ENCODE results near the gene RMND1. TPM values are rescaled to one million over a fixed set of nuclear protein-coding genes. Genes with fewer than 3 reads are reported as not detected.

RMND1 gene
- total and polyA plus RNA-seq, 9 of the 15 experiments (the other 6 are each of a cell fraction or from before 2014, with no cell fraction given) = 26.9 to 47.8 (median 36.2) TPM

- TF ChIP-seq, protein P1, sequence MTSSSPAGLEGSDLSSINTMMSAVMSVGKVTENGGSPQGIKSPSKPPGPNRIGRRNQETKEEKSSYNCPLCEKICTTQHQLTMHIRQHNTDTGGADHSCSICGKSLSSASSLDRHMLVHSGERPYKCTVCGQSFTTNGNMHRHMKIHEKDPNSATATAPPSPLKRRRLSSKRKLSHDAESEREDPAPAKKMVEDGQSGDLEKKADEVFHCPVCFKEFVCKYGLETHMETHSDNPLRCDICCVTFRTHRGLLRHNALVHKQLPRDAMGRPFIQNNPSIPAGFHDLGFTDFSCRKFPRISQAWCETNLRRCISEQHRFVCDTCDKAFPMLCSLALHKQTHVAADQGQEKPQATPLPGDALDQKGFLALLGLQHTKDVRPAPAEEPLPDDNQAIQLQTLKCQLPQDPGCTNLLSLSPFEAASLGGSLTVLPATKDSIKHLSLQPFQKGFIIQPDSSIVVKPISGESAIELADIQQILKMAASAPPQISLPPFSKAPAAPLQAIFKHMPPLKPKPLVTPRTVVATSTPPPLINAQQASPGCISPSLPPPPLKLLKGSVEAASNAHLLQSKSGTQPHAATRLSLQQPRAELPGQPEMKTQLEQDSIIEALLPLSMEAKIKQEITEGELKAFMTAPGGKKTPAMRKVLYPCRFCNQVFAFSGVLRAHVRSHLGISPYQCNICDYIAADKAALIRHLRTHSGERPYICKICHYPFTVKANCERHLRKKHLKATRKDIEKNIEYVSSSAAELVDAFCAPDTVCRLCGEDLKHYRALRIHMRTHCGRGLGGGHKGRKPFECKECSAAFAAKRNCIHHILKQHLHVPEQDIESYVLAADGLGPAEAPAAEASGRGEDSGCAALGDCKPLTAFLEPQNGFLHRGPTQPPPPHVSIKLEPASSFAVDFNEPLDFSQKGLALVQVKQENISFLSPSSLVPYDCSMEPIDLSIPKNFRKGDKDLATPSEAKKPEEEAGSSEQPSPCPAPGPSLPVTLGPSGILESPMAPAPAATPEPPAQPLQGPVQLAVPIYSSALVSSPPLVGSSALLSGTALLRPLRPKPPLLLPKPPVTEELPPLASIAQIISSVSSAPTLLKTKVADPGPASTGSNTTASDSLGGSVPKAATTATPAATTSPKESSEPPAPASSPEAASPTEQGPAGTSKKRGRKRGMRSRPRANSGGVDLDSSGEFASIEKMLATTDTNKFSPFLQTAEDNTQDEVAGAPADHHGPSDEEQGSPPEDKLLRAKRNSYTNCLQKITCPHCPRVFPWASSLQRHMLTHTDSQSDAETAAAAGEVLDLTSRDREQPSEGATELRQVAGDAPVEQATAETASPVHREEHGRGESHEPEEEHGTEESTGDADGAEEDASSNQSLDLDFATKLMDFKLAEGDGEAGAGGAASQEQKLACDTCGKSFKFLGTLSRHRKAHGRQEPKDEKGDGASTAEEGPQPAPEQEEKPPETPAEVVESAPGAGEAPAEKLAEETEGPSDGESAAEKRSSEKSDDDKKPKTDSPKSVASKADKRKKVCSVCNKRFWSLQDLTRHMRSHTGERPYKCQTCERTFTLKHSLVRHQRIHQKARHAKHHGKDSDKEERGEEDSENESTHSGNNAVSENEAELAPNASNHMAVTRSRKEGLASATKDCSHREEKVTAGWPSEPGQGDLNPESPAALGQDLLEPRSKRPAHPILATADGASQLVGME (CRISPR knock-in tag; IDR thresholded peaks at IDR 0.05) = peak; percentile 83; the same call in 1 of the 2 replicates
- TF ChIP-seq NFE2L1 (tag; IDR thresholded peaks at IDR 0.05; ENCODE audit: borderline replicate concordance, low read depth) (no peak), CAMTA2 (CRISPR knock-in tag; conservative IDR thresholded peaks at IDR 0.05) (0 out of 2 replicates have a peak, but pooled peaks have one; percentile 58), PML (IDR thresholded peaks at IDR 0.05; ENCODE audit: low read length) (0 out of 2 replicates have a peak, but pooled peaks have one; percentile 26), ZNF507 (tag; conservative IDR thresholded peaks at IDR 0.05) (no peak), ARID1B (IDR thresholded peaks at IDR 0.05) (peak; percentile 45; the same call in 1 of the 2 replicates), MAFF (IDR thresholded peaks at IDR 0.05; ENCODE audit: low read length) (no peak), HMGXB4 (CRISPR knock-in tag; IDR thresholded peaks at IDR 0.05) (0 out of 2 replicates have a peak, but pooled peaks have one; percentile 78), HMBOX1 (IDR thresholded peaks at IDR 0.05) (no peak), YY1 (IDR thresholded peaks at IDR 0.05; ENCODE audit: borderline replicate concordance in 1 of 3, control insufficient read depth in 1 of 3, extremely low read depth in 1 of 3, insufficient read depth in 3 of 3, insufficient read length in 1 of 3, insufficient replicate concordance in 2 of 3, low read depth in 1 of 3, low read length in 2 of 3) (peak in 2 of 3 experiments; percentile 71 to 75), GATAD2A (IDR thresholded peaks at IDR 0.05) (no peak)
- TF ChIP-seq, protein P2, sequence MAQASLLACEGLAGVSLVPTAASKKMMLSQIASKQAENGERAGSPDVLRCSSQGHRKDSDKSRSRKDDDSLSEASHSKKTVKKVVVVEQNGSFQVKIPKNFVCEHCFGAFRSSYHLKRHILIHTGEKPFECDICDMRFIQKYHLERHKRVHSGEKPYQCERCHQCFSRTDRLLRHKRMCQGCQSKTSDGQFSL (CRISPR knock-in tag; IDR thresholded peaks at IDR 0.05) = peak; percentile 49; the same call in 1 of the 2 replicates
- TF ChIP-seq, protein P2 (tag; IDR thresholded peaks at IDR 0.05) = no peak
- TF ChIP-seq, protein P3, sequence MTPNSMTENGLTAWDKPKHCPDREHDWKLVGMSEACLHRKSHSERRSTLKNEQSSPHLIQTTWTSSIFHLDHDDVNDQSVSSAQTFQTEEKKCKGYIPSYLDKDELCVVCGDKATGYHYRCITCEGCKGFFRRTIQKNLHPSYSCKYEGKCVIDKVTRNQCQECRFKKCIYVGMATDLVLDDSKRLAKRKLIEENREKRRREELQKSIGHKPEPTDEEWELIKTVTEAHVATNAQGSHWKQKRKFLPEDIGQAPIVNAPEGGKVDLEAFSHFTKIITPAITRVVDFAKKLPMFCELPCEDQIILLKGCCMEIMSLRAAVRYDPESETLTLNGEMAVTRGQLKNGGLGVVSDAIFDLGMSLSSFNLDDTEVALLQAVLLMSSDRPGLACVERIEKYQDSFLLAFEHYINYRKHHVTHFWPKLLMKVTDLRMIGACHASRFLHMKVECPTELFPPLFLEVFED (CRISPR knock-in tag; conservative IDR thresholded peaks at IDR 0.05) = no peak
- TF ChIP-seq, protein P4, sequence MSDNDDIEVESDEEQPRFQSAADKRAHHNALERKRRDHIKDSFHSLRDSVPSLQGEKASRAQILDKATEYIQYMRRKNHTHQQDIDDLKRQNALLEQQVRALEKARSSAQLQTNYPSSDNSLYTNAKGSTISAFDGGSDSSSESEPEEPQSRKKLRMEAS (CRISPR knock-in tag; IDR thresholded peaks at IDR 0.05) = peak; percentile 79
Measured at GRCh38 chr6:151389618-151390275, 62.2 kb downstream of the RMND1 start (continued).

Measured in K562 (cell line).